ENCODE data around the gene PCSK4.

PCSK4 gene

DNA sequence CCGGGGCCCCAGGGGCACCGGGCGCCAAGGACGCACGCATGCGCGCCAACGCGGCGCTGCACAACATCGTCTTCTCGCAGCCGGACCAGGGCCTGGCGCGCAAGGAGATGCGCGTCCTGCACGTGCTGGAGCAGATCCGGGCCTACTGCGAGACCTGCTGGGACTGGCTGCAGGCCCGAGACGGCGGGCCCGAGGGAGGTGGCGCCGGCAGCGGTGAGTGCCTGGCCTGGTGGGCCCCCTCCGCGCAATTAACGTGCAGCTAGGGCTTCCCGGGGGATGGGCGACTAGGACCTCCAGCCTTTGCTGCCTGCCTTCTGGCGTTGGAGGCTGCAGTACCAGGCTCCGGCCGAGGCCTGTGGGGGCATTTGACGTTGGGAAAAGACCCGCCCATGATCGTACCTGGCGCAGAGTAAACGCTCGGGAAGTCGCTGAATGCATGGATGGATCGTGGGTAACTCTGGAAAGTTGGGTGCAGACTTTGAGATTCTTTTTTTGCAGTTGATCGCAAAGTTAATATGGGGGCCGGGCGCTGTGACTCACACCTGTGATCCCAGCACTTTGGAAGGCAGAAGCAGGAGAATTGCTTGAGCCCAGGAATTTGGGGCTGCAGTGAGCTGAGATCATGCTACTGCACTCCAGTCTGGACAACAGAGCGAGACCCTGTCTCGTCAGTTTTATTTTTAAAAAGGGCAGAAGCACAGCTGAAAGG is 33.0 kb downstream of the PCSK4 start:
- TF ChIP-seq, protein P1, sequence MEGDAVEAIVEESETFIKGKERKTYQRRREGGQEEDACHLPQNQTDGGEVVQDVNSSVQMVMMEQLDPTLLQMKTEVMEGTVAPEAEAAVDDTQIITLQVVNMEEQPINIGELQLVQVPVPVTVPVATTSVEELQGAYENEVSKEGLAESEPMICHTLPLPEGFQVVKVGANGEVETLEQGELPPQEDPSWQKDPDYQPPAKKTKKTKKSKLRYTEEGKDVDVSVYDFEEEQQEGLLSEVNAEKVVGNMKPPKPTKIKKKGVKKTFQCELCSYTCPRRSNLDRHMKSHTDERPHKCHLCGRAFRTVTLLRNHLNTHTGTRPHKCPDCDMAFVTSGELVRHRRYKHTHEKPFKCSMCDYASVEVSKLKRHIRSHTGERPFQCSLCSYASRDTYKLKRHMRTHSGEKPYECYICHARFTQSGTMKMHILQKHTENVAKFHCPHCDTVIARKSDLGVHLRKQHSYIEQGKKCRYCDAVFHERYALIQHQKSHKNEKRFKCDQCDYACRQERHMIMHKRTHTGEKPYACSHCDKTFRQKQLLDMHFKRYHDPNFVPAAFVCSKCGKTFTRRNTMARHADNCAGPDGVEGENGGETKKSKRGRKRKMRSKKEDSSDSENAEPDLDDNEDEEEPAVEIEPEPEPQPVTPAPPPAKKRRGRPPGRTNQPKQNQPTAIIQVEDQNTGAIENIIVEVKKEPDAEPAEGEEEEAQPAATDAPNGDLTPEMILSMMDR (IDR thresholded peaks at IDR 0.05; ENCODE audit: low read depth, low read length) = no peak
- no peak for DNase-seq (ENCODE audit: extremely low read depth, low read depth)

DNA sequence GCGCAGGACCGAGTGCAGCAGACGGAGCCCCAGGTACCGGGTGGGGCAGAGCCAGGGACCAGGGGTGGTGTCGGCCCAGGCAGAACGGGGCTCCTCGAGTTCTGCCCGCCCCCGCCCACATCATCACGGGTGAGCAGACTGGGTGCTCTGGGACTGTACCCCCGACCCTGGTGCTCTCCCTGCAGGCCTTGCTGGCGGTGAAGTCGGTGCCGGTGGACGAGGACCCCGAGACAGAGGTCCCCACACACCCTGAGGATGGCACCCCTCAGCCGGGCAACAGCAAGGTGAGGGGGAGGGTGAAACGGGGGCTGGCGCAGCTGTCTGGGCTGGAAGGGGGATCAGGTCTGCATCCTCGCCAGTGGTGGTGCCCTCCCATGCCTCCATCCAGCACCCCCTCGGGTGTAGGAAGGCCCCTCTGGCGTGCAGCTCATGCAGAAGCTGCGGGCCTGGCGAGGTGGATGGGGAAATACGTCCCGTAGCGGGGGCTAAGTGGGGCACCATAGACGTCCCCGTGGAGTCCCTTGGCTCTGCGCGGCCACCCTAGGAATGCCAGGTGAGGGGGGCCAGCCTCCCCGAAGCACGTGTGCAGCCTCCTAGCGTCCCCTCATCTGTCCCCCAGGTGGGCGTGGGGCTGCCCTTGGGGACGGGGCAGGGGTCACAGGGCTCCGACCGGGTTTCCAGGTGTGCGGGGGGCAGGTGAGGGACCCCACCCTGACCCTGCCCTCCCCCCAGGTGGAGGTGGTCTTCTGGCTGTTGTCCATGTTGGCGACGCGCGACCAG is 33.8 kb downstream of the PCSK4 start:
- TF ChIP-seq, protein P1 (IDR thresholded peaks at IDR 0.05; ENCODE audit: low read depth, low read length) = no peak

DNA sequence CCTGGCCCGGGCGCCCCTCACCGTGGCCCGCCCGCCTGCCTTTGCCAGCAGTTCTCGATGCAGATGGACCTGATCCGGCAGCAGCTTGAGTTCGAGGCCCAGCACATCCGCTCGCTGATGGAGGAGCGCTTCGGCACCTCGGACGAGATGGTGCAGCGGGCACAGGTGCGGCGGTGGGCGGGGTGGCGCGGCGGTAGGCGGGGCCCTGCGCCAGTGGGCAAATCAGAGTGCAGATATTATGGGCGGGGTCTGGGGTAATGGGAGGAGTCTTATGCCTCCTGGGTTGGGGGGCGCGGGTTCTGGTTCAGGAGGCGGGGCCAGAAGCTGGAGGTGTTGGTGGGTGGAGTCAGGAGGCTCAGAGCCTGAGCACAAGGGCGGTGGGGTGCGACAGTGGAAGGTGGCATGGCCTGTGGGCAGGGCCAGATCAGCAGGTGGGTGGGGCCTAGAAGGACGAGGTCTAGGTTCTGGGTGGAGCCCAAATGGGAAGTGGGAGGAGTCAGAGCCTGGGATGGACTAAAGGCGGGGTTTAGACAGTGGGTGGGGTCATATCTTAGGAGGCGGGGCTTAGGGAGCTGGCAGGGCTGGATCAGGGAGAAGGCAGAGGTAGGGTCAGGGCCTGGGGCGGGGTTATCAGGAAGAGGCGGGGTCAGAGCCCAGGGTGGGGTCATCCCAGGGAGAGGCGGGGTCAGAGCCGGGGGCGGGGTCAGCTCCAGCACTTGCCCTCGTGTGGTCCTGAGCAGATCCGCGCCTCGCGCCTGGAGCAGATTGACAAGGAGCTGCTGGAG is 34.6 kb downstream of the PCSK4 start:
- TF ChIP-seq, protein P1 (IDR thresholded peaks at IDR 0.05; ENCODE audit: low read depth, low read length) = no peak
- no peak for DNase-seq (ENCODE audit: extremely low read depth, low read depth)

More for the DNA sequence above, 33.8 kb downstream of the PCSK4 start:
- no peak for DNase-seq (ENCODE audit: extremely low read depth, low read depth)

DNA sequence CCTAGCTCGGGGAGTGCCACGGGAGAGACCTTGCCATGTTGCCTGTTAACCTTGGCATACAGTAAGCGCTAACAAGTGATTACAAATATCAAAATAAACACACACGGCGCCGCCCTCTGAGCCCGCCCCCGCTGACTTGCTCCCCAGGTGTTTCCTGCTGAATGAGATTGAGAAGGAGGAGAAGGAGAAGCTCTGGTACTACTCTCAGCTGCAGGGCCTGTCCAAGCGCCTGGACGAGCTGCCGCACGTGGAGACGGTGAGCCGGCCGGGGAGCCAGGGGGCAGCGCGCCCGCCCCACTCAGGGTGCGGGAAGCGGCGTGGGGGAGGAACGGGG is 35.2 kb downstream of the PCSK4 start:
- DNase-seq (ENCODE audit: extremely low read depth, low read depth) = no peak
- TF ChIP-seq, protein P1 (IDR thresholded peaks at IDR 0.05; ENCODE audit: low read depth, low read length) = no peak

DNA sequence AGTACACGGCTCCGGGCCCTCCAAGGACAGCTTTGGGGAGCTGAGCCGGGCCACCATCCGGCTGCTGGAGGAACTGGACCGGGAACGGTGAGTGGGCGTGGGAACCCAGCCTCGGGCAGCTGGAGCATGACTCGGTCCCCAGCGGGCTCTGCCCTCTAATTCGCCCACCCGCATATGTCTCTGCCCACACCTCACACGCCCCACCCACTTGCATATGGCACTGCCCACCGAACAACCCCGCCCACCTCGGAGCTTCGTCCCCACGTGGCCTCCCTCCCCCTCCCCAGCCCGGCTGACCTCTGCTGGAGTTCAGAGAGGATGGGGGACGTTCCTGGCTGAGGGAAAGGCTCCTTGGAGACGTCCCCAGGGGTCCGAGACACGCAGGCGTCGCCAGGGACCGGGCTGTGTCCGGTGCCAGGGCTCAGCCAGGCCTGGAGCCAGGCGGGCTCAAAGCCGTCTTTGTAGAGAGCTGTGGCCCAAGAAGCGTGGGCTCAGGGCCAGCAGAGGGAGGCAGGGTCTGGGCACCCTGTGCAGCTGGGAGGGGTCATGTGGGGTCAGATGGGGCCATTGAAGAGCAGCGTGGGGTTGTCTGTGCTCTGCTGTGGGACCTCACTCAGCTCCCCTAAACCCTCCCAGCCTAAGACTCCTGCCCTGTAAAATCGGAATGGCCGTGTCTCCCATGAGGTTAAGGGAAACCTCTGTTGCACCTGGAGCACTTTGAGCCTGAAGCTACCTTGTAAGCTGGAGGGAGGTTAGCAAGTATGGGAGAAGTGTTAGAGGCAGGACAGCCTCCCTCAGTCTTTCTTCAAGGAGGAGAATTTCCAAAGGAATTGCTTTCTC is 36.4 kb downstream of the PCSK4 start:
- no peak for DNase-seq (ENCODE audit: extremely low read depth, low read depth)
- TF ChIP-seq, protein P1 (IDR thresholded peaks at IDR 0.05; ENCODE audit: low read depth, low read length) = no peak

DNA sequence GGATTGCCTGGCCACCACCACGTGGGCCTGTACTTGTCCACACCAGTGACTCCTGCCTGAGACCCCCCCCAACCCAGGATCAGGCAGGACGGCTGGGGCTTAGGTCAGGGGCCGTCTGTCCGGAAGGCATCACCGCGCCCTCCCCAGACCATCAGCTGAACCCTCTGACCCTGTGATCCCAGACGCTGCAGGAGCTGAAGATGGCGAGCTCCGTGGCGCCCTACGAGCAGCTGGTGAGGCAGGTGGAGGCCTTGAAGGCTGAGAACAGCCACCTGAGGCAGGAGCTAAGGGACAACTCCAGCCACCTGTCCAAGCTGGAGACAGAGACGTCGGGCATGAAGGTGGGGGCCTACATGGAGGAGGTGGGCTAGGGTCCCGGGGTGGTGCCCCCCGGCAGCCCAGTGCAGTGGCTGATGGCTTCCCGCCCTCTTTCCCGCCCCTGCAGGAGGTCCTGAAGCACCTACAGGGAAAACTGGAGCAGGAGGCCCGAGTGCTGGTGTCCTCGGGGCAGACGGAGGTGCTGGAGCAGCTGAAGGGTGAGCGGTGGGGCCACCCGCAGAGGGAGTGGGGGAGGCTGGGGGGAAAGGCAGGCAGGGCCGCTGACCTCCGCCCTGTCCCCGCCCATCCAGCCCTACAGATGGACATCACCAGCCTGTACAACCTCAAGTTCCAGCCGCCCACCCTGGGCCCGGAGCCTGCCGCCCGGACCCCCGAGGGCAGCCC is 37.2 kb downstream of the PCSK4 start:
- DNase-seq (ENCODE audit: extremely low read depth, low read depth) = no peak
- TF ChIP-seq, protein P1 (IDR thresholded peaks at IDR 0.05; ENCODE audit: low read depth, low read length) = no peak
